ENCODE results near the gene NUB1. TPM values are rescaled to one million over a fixed set of nuclear protein-coding genes. Genes with fewer than 3 reads are reported as not detected.

Gene NUB1
- total RNA-seq, 1 donor from 2014 or later = 45.4 TPM

- DNase-seq = no peak
Measured at GRCh38 chr7:151391358-151391730, 49.7 kb downstream of the NUB1 start.

- DNase-seq = no peak
Measured at GRCh38 chr7:151392002-151392401, 50.4 kb downstream of the NUB1 start.

GRCh38 chr7:151392426-151392825, 50.8 kb downstream of the NUB1 start:
- DNase-seq = no peak

- DNase-seq = no peak
Measured at GRCh38 chr7:151393031-151393977, 51.7 kb downstream of the NUB1 start.

GRCh38 chr7:151394076-151395035, 52.7 kb downstream of the NUB1 start:
- DNase-seq = no peak

GRCh38 chr7:151395036-151395367, 53.4 kb downstream of the NUB1 start:
- DNase-seq = no peak

- DNase-seq = no peak
Measured at GRCh38 chr7:151396328-151396970, 54.8 kb downstream of the NUB1 start.

GRCh38 chr7:151397026-151397425, 55.4 kb downstream of the NUB1 start:
- DNase-seq = no peak

GRCh38 chr7:151398446-151399304, 57.1 kb downstream of the NUB1 start:
- no peak for DNase-seq

GRCh38 chr7:151399305-151399601, 57.6 kb downstream of the NUB1 start:
- DNase-seq = no peak

- DNase-seq = no peak
Measured at GRCh38 chr7:151399906-151400305, 58.3 kb downstream of the NUB1 start.

GRCh38 chr7:151400626-151401315, 59.2 kb downstream of the NUB1 start:
- DNase-seq = no peak

GRCh38 chr7:151402029-151402835, 60.6 kb downstream of the NUB1 start:
- DNase-seq = no peak

GRCh38 chr7:151403764-151404163, 62.2 kb downstream of the NUB1 start:
- DNase-seq = no peak

- no peak for DNase-seq
Measured at GRCh38 chr7:151404216-151405011, 62.8 kb downstream of the NUB1 start.

GRCh38 chr7:151405056-151405455, 63.4 kb downstream of the NUB1 start:
- DNase-seq = no peak

GRCh38 chr7:151405588-151405987, 64.0 kb downstream of the NUB1 start:
- DNase-seq = no peak

- DNase-seq = no peak
Measured at GRCh38 chr7:151406051-151406875, 64.7 kb downstream of the NUB1 start.
